ENCODE measurements around the gene IGF2R.
"Not testable (repeated sequence)": the region's sequence is repeated elsewhere in the genome, so short reads cannot be mapped to it uniquely, and the experiment has no call there.

The IGF2R gene

DNA sequence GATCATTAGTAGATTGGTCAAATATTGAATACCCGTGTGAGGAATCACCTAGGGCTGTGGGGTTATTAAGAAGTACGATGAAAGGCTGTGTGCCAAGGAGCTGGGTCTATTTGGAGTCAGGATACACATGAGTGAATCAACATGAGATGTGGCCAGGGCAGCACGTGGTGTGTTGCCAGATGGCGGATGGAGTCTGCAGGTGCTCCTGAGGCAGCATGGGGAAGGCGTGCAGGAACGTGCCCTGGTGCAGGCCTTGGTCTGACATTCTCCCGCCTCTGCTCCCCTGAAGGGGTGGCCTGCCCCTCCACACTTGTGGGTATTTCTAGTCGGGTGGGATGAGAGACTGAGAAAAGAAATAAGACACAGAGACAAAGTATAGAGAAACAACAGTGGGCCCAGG lies 113.7 kb downstream of the IGF2R start:
- no peak for DNase-seq

DNA sequence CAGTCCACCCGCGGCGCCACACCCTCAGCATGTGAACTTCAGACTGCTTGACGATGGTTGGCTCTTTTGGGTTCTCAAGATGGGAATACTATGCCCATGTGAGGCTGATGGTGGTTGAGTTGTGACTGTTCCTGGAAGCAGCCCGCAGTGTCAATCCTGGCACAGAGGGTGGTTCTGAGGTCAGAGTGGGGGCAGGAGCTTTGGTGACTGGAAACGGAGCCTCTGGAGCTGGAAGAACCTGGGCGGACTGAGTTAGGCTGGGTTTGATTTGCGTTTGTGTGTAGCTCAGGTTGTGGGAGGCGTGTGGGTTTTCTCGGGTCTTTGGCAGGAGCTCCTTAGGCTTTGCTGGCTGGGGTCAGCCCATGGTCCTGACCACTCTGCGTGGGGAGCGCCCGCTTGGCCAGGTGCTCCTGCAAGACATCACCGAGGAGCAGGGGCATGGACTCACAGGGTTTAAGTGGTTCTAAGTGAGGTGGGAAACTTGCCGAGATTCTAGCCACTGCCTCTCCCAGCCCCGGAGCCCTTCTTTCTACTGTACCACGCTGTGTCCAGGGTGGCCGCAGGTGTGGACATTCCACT lies 115.4 kb downstream of the IGF2R start:
- no peak for DNase-seq

DNA sequence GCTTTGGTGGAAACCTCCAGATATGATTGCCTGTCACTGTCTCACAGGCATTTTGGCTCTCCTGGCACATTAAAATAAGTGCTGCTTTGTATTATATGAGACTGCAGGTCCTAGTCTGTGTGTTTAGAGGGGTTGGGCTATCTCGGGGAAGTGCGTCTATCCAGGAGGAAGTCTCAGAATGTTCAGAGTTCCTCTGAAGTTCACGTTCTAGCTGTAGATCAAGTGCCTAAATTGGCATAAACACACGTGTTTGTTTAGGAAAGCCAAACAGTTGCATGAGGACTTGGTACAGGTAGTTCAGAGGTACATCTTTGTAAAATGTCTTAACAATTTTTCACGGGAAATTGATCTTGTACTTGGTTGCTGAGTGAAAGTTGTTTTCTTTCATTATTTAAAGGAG lies 116.3 kb downstream of the IGF2R start:
- no peak for DNase-seq

DNA sequence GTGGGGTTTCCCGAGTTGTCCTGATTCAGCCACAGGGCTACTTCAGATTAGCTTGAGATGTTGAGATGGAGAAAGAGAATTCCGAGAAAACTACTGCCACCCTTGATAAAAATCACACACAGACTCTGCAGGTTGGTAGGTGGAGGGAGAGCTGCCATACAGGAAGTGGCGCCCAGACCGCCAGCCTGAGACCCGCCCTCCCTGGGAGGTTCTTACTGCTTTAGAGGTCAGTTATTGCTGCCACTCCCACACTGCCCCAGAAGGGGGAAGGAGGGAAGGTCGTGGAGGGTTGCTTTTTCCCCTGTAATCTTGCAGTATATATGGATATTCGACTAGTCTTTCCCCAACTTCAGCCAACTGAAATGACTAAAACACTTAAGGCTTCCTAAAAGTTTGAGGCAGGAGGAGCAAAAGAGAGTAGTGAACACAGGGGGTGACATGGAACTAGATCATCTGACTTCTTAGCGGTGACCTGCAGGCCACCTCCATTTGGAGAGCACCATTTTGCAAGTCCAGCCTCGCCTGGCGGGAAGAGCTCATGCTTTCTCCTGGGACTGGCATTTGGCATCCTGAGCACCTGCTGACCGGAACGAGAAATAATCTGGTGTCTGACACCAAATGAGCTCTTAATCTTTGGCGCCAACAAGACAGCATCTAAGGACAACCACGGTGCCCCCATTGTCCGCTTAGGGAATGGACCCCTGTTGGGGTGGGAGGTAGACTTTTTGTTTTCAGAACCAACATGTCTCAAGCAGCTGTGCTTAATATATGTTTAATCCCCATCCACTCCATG lies 117.0 kb downstream of the IGF2R start:
- DNase-seq, result no peak

DNA sequence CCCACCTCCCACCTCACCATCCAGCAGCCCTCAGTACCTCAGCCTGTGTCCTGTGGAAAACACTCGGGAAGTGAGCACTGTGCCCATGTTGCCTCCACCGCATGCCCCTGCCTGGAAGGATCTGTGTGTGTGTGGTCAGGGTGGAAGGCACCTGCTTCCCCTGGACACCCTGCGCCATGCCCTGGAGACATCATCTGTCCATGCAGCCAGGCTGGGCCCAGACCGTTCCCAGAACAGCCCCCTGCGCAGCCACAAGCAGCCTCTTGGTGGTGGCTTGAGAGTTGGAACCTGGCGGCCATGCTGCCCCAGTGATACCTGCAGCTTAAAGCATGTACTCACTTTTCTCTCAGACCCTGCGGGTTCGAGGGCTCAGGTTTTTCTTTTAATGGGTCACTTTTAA lies 117.9 kb downstream of the IGF2R start:
- no peak for DNase-seq

DNA sequence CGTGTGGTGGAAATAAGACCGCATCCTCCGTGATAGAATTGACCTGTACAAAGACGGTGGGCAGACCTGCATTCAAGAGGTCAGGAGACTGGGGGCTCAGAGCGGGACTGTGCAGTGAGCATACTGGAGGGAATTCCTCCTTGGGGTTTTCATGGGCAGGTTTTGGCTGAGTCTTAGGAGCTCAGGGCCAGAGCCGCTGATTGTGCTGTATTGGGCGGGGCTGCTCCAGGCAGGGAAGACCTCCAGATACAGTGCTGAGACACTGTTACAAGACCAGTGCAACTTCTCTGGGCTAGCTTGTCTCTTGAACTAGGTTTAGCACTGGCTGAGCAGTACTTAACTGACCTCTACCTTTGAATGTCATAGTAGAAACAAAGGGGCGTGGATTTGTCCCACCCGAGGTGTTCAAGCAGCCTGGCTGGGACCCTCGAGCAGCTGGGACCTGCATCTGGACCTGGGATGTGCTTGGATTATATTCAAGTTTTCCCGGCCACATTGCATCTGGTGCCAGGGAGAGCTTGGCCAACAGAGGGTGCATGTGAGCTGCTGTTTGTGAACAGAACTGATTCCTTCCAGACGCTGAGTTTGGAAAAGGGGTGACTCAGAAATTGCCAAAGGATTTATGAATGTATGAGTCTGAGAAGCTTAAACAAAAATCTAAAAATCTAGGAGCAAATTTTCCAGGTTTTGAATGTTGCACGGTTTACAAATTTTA lies 119.3 kb downstream of the IGF2R start:
- DNase-seq, result no peak

DNA sequence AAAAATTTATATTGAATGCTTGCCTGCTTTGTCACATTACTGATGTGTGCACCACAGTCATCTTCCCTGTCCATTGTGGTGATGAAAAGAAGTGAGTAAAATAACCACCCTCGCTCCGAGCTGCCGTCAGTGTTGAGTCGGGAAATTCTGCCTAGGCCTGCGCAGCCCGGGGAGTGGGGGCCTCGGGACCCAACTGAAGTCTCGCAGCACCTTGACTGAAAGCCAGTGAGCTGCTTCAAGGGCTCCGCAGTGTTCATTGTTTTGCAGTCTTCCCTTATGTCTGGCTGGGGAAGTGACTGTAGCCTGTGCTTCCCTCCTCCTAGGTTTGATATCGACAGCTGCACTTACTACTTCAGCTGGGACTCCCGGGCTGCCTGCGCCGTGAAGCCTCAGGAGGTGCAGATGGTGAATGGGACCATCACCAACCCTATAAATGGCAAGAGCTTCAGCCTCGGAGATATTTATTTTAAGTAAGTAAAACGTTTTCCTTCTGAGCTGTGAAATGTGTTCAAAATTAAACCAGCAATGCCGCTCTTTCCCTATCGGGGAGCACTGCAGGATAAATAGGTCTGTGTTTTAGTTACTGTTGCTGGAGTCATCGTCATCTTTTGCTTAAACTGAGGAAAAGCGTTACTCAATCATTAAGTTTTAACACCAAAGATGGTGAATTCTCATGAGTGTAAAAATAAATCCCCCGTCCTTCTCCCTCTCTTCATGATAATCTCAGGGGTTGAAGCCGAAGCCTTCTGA lies 120.1 kb downstream of the IGF2R start:
- DNase-seq, result no peak

DNA sequence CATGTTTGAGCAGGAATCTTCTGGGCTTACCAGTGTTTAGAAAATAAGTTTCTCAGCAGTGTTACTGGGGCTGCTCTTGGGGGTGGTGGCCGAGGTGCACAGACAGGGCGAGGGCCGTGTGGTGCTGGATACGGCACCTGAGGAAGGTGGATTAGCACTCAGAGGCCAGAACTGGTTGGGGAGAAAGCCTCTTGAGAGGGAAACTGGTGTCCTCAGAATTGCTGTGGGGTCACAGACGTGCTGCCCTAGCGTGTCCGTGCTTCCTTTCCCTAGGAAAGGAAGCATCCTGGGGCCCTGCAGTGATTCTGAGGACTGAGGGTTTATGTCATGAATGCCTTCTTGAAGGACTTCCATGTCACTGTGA lies 120.6 kb downstream of the IGF2R start:
- no peak for DNase-seq

DNA sequence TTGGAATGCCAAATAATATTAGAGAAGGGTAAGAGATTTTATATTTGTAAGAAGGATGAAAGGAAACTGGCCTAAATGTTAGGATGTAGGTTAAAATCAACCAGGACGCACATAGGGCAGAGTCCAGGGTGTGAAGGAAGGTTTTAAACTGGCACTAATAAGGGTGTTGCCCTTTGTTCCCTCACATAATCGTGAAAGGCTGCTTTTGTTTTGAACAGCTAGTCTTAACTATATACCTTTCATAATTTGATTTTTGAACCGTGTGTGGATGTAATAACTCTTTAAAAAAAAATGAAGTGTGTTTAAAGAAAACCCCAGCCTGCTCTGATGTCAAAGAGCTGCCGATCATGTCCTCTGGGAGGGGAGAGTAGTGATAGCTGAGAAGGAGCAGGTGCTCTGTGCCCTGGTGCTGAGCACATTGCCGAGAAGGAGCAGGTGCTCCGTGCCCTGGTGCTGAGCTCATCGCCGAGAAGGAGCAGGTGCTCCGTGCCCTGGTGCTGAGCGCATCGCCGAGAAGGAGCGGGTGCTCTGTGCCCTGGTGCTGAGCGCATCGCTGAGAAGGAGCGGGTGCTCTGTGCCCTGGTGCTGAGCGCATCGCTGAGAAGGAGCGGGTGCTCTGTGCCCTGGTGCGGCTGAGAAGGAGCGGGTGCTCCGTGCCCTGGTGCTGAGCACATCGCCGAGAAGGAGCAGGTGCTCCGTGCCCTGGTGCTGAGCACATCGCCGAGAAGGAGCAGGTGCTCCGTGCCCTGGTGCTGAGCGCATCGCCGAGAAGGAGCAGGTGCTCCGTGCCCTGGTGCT lies 121.8 kb downstream of the IGF2R start:
- not testable (repeated sequence) for DNase-seq

DNA sequence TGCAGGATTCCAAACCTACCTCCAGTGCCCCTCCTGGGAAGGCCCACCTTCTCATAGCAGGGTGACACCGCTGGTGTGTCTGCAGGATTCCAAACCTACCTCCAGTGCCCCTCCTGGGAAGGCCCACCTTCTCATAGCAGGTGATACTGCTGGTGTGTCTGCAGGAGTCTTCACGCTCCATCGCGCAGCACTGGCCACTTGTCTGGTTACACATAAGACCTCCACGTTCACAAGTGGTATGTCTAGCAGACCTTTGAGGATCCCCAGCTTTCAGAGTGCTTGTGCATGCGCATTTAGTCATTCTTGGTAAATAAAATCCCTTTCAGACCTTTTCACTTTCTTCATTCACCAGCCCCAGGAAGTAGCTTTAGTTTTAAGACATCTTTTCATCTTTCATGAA lies 123.3 kb downstream of the IGF2R start:
- not testable (repeated sequence) for DNase-seq

DNA sequence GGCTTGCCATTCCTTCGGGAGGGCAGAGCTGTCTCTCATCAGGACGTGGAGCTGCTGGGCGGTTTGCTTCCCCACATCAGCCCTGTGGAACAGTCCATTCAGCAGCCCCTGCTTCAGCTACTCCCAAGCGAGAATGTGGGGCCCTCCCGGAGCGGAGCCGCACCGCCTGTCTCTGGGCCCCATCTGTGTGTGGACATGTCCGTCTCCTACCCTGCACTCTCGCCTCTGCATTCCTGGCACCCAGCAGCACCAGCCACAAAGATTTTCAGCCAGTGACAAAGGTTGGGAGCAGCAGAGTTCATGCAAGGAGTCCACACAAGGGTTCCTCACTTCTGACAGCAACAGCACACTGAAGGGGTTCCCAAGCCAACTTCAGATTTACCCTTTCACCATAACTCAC lies 123.7 kb downstream of the IGF2R start:
- no peak for DNase-seq

DNA sequence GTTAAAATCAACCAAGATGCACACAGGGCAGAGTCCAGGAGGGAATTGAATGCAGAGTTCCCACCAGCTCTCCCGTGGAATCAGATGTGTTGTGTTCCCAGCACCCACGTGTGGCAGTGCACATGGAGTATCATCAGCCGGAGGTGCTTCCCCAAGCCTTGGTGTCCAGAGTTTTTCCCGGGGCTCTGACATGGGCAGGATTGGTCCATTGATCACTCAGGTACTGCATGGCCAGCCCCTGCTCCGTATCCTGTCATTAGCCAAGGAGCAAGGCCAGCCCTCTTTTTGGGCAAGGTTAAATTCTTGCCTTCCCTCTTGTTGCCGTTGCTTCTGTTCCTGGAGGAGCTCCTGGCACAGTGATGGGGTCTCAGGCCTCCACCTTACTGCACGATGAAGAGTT lies 124.2 kb downstream of the IGF2R start:
- no peak for DNase-seq

DNA sequence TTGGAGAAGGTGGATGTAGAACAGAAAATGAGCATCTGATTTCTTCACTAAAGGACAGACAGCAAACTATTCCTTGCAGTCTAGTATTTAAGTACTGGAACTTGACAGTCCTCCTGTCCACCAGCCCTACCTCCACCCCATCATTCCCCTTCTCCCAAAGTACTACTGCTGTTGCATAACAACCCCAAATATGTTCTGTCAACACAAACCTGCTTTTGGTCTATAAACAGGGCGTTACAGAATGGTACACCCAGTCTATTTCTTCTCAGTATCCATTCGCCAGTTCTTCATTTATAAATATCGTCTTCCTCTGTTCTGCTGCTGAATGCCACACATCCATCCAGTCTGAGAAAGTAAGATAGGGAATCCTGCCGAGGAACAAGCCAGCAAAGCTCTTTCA lies 125.1 kb downstream of the IGF2R start:
- DNase-seq, result no peak

DNA sequence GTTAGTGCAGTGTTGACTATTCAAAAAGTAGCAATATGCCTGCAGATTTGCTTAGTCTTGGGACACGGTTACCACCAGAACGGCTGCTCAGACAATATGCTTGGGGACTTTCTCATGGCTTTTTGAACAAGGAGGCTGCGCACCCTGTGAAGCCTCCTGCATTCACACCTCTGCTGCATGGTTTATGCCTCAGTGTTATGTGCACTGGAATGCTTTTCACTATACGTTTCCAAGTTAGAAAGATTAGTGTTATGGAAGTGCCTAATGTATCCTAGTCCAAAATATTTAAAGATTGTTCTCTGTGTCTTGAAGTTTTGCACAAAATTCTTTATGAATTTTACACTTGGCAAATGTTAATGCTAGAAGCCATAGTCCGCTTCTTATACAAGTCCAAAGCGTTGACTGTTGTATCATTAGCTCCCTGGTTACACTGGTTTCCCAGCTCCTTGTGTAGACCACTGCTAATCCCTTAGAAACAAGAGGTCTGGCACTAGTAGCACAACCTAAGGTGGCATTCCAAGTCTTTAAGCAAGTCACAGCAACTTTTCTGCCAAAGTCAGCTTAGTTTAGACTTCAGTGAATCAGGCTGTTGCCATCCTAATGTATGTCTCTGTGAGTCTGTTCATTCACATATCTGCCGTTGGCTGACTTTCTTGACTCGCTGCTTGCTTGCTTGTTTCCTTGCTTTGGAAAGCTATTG lies 126.4 kb downstream of the IGF2R start:
- DNase-seq, result no peak

DNA sequence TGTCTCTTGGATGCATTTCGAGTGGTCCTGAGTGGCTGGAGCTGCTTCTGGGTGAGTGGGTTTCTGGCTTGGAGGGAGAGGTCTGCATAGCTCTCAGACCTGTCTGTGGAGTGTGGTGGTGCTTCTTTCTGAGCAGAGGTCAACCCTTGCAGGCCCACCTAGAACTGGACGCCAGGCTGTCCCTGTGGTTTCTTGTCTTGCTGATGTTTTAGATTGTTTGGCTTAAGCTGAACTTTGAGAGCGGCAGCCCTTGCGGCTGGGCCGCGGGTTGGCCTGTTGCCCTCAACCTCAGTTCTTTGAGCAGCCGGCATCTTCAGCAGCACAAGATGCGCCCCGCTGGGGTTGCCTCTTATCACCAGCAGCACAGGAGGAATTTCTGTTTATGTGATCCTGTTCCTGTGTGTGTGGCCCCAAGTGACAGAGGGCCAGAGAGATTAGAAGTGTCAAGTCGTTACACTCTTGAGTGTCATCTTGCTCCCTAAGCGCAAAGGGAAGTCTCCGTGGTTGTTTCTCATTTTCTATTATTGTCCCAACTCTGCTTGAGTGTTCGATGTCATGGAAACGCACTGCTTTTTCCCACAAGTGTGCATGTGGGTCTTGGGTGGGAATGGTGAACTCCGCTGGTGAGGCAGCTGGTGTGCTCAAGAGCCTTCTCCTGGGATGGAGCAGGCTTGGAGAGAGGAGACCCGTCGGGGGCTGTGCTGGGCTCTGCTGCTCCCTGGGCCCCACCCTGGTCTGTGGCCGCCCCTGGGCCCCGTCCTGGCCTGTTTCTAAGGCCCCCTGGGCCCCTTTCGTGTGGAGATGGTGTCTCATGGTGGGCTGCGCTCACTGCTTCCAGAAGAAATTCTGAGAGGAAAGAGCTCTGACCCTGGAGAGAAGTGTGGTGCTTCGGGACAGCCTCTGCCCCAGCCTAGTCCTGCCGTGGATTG lies 132.7 kb downstream of the IGF2R start:
- no peak for DNase-seq

DNA sequence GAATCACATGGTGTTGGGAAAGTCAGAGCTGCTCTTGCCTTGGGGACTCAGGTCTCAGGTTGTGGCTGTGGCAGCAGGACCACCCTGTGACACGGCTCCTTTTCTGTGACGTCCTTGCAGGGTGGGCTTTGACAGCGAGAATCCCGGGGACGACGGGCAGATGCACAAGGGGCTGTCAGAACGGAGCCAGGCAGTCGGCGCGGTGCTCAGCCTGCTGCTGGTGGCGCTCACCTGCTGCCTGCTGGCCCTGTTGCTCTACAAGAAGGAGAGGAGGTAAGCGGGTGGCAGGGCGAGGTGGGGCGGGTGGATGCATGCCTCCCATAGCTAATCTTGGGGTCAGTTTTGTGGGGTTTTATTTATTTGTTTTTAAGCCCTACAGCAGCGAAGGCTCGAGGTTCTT lies 133.5 kb downstream of the IGF2R start:
- no peak for DNase-seq

DNA sequence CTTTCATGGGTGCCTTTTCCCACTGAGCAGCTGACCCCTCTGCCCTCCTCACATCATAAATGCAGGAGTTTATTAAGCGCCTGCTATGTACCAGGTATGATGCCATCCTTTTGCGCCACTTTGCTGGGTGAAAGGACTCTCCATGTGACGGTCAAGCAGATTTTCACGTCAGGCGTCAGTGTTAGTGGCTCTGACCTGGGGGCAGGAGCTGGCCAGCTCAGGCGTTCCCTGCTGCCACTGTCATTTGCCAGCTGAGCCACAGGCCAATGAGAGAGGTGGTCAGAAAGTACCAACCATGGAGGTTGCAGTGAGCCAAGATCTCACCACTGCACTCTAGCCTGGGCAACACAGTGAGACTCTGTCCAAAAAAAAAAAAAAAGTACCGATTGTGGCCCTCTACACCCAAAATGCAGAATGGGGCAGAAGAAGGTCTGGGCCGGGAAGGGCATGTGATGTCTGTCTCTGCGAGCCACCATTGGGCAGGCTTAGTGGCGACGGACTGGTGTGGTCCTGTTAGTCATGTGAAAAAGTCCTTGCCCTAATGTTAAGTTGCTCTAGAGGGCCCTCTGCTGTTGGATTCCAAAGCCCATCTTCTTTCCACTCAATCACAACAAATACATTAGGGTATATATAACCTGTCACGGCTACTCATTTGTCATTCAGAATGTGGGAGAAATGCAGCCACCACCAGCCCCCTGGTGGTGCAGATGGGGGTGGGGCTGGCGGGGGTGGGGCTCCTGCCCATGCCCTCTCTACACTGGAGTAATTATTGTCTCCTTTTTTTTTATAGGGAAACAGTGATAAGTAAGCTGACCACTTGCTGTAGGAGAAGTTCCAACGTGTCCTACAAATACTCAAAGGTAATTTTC lies 134.3 kb downstream of the IGF2R start:
- no peak for DNase-seq

DNA sequence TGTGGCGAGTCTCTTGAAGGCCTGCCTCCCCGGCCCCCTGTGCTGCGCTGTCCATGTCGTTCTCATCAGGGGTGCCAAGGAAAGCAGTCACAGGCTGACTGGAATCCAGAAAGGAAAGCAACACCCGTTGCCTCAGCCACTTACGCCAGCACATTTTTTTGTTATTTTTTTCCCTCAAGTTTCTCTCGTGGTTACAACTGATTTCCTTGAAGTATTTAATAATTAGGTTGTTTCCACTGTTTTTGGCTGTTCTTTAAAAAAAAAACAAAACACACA lies 134.9 kb downstream of the IGF2R start:
- no peak for DNase-seq

DNA sequence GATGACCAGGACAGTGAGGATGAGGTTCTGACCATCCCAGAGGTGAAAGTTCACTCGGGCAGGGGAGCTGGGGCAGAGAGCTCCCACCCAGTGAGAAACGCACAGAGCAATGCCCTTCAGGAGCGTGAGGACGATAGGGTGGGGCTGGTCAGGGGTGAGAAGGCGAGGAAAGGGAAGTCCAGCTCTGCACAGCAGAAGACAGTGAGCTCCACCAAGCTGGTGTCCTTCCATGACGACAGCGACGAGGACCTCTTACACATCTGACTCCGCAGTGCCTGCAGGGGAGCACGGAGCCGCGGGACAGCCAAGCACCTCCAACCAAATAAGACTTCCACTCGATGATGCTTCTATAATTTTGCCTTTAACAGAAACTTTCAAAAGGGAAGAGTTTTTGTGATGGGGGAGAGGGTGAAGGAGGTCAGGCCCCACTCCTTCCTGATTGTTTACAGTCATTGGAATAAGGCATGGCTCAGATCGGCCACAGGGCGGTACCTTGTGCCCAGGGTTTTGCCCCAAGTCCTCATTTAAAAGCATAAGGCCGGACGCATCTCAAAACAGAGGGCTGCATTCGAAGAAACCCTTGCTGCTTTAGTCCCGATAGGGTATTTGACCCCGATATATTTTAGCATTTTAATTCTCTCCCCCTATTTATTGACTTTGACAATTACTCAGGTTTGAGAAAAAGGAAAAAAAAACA lies 136.1 kb downstream of the IGF2R start:
- DNase-seq, result no peak

DNA sequence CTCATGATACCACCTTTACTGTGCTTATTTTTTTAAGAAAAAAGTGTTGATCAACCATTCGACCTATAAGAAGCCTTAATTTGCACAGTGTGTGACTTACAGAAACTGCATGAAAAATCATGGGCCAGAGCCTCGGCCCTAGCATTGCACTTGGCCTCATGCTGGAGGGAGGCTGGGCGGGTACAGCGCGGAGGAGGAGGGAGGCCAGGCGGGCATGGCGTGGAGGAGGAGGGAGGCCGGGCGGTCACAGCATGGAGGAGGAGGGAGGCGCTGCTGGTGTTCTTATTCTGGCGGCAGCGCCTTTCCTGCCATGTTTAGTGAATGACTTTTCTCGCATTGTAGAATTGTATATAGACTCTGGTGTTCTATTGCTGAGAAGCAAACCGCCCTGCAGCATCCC lies 137.1 kb downstream of the IGF2R start:
- no peak for DNase-seq

Measured in NCI-H748 treated with DMSO at 0.1 percent for 48 hours (cell line).